GM19043 (cell line): ENCODE results near the gene NAV3.
"Not testable (repeated sequence)": the region's sequence is repeated elsewhere in the genome, so short reads cannot be mapped to it uniquely, and the experiment has no call there.

Experiments used
- ATAC-seq: cut with Tn5 transposase; IDR thresholded peaks from one replicate; pipeline ENCODE4 v1.9.1; 2021; ENCODE audit warnings: low read depth; ENCODE audit not compliant: unreplicated experiment

Gene NAV3

DNA sequence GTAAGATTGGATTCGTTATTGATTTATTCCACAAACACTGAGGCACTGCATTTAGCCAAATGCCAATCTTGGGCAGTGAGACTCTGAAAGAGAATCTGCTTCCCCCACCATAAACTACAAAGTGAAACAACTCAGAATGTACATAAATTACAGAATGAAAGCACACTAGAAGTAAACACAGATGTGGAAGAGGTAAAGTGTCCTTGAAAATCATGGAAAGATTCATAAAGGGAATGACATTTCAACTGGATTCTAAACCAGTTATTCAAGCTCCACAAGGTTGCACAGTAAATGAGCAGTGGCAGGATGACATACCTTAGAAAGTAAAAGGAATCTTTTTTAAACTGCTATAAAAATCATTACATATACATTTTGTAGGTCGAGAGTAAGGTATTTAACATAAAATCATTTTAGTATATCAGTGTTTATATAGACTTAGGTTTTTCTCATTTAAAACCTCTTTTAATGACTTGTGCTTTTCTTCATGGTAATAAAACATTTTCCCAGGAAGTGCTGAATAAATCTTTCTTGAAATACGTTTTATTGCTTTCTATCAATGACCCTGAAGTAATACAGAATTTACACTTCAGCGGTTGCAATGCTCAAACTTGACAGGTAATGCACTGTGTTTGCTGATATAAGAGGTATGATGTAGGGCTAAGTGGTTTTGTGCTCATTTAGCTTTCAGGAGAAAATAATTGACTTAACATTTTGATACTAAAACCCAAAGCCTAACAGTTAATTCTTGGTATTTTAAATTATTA, 270.6 kb downstream of the NAV3 start:
- ATAC-seq = no peak

DNA sequence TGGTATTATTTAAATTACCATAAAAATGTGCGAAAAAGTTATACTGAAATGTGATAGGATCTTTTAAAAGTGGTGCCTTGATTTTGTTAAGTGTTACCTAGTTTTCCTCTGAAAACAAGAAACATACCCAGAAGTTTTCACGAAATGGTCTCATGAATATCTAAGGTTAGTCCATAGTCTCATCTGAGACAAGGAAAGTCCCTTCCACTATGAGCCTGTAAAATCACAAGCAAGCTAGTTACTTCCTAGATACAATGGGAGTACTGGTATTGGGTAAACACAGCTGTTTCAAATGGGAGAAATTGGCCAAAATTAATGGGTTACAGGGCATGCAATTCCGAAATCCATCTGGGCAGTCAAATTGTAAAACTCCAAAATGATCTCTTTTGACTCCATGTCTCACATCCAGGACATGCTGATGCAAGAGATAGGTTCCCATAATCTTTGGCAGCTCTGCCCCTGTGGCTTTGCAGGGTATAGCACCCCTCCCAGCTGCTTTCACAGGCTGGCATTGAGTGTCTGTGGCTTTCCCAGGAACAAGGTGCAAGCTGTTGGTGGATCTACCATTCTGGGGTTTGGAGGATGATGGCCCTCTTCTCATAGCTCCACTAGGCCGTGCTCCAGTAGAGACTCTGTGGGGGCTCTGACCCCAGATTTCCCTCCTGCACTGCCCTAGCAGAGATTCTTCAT, 271.4 kb downstream of the NAV3 start:
- ATAC-seq = no peak

DNA sequence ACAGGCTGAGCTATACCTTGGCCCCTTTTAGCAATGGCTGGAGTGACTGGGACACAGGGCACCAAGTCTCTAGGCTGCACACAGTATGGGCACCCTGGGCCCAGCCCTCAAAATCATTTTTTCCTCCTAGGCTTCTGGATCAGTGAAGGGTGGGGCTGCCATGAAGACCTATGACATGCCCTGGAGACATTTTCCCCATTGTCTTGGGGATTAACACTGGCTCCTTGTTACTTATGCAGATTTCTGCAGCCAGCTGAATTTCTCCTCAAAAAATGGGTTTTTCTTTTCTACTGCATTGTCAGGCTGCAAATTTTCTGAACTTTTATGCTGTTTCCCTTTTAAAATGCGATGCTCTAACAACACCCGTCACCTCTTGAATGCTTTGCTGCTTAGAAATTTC, 272.1 kb downstream of the NAV3 start:
- not testable (repeated sequence) for ATAC-seq

DNA sequence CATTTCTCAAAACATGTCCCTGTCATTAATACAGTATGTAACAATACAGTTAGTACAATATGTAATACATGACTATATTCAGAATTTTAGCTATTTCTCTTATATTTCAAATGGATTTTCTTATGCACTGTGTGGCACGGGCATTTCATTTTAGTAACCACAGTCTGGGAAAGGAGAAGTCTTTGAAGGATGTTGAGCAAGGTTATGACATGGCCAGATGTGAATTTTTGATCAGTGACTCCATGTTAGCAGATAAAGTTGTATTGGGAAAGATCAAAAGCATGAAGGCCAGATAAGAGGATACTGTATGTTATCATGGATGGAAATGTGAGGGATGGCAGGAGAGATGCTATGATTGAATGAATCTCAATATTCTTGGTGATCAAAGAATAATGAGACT, 285.2 kb downstream of the NAV3 start:
- no peak for ATAC-seq

DNA sequence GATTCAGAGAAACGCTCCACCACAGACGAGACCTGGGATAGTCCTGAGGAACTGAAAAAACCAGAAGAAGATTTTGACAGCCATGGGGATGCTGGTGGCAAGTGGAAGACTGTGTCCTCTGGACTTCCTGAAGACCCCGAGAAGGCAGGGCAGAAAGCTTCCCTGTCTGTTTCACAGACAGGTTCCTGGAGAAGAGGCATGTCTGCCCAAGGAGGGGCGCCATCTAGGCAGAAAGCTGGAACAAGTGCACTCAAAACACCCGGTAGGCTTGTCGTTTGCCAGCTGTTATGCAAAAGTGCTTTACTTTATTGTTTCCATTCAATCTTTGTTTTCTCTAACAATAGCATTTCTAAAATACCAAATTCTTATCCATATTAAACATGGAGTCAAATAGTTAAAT, 287.3 kb downstream of the NAV3 start:
- ATAC-seq = no peak

DNA sequence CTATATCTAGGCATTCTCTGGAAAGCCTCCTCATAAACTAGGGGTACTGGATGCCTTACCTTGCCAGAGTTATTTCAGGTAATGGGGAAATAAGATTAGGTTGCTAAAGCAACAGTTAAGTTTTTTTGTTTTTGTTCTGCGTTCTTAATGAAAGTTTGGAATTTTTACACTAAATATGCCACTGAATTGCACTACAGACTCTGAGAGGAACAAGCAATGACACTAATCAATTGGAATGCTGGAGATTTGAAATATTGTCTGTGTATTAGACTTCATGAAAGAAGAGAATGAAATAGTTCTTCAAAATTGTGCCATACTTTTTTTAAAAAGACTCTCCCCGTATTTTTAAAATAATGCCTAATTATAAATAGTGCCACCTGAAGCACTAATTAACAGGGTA, 287.8 kb downstream of the NAV3 start:
- no peak for ATAC-seq

DNA sequence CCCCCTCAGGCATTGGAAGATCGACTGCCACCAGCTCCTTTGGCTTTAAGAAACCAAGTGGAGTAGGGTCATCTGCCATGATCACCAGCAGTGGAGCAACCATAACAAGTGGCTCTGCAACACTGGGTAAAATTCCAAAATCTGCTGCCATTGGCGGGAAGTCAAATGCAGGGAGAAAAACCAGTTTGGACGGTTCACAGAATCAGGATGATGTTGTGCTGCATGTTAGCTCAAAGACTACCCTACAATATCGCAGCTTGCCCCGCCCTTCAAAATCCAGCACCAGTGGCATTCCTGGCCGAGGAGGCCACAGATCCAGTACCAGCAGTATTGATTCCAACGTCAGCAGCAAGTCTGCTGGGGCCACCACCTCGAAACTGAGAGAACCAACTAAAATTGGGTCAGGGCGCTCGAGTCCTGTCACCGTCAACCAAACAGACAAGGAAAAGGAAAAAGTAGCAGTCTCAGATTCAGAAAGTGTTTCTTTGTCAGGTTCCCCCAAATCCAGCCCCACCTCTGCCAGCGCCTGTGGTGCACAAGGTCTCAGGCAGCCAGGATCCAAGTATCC, 288.7 kb downstream of the NAV3 start:
- ATAC-seq = no peak

DNA sequence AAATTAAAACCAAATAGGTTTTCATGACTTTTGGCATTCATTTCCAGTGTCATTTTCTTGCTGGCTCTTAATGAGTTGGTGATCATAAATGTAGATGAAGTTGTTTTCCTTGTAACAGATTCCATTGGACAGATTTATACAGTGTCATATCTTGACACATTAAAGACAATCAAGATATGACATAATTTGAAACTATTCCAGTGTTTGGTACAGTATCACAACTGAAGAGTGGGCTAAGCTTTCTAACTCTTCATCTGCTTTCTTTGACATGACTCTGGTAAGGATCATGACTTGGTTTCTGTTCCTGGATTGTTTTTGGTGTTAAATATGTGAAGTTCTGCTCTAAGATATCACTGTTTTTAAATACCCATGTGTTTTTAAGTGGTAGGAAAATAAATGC, 289.6 kb downstream of the NAV3 start:
- no peak for ATAC-seq

DNA sequence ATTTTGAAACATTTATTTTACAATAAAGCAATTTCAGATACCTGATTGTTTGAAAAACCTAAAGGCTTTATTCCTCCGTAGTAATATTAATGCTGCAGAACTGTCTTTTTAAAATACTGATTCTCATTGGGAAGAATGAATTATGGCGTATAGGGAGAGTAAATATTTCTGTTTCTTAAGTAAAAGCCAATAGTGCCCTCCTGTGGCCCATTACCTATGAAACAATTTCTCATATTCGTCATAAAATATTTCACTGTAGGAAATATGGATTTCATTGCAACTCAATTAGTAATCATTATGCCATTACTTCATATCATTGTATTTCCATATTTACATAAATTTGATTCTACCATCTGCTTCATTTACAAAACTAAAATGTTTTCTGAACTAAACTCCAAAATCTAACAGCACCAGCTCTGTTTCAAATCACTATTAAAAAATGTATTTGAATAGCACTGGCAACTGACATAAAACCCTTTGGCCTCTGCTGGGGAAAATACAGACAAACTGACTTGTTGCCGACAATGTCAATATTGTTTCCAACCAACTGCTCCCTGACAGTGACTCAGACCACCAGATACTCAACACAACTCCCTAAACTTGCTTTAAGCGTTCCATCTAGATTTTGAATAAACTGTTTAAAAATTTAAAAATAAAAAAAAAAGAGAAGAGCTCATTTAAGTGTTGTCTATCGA, 290.3 kb downstream of the NAV3 start:
- no peak for ATAC-seq

DNA sequence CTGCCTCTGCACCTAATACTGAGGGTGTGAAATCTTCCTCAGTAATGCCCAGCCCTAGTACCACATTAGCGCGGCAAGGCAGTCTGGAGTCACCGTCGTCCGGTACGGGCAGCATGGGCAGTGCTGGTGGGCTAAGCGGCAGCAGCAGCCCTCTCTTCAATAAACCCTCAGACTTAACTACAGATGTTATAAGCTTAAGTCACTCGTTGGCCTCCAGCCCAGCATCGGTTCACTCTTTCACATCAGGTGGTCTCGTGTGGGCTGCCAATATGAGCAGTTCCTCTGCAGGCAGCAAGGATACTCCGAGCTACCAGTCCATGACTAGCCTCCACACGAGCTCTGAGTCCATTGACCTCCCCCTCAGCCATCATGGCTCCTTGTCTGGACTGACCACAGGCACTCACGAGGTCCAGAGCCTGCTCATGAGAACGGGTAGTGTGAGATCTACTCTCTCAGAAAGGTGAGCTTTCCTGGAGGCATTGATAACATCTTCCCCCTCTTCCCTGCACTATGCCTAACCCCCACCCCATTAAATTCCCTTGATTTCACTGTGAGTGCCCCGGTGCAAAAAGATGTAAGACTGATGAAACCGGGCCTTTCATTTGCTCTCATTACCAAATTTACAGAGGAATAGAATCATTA, 291.4 kb downstream of the NAV3 start:
- no peak for ATAC-seq

DNA sequence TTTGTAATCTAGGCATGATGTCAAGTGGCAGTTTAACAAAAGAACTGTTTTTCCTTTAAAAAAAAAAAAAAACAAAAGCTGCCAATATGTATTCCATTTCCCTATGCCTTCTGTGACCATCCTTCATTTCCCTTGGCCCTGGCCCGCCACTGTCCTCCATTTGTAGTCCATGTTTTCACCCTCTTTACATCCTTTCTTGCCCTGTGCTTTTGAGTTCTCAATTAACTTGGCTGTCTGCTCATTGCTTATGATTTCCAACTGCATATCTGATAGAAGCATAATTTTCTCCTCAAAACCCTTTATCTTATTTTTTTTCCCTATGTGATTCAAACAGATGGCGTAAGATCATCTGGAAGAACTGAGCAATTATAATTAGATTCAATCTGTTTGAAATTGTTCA, 297.5 kb downstream of the NAV3 start:
- no peak for ATAC-seq

DNA sequence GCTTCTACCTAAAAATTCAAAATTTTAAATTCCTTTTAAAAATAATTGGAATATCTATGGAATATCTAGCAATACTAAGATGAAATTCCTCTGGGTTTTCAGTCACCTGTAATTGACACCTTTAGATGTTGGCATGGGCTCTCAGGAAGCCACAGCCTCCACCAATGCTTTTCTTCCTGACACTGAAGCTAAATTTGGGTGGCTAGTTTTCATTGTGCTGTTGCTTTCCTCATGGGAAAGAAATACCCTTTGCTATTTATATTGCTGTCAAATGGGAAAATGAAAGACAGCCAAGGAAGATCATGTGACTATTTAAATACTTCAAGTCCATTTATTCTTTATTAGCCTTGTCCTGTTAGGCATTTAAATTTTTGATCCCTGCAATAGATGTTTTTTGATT, 313.0 kb downstream of the NAV3 start:
- no peak for ATAC-seq

DNA sequence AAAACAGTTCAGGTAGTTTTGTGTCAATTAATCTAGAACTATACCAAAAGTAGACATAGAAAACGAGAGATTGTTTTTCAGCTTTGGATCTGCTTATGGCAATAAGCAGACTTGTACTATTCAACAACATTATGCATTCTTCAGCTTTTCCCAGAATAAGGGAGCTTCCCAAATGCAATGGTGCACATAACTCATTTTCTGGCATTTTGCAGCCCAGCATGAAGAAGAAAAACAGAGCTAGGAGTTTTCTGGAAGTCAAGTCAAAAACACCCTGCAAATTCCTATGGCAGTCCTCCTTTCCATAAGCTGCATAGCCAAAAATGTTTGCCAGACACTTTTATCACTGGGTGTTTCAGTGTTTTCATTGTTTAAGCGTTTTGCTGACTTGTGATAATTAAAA, 314.7 kb downstream of the NAV3 start:
- no peak for ATAC-seq

DNA sequence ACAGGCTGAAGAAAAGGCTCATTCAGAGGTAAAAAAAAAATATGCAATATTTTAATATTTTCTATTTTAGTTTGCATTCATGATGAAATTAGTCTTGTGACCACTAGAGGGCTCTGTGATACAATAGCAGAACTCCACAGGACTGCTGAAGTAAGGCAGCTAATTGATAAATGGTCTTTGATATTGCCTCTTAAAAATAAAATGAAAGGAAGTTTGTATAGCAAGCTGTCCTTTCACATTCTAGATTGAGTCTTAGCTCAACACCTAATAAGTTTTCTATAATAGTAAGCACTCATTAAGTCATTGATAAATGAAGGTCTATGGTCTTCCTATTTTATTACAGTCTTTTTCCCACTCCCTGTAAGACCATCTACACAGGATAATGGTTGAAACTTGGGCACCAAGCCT, 315.7 kb downstream of the NAV3 start:
- ATAC-seq = peak; percentile 68

DNA sequence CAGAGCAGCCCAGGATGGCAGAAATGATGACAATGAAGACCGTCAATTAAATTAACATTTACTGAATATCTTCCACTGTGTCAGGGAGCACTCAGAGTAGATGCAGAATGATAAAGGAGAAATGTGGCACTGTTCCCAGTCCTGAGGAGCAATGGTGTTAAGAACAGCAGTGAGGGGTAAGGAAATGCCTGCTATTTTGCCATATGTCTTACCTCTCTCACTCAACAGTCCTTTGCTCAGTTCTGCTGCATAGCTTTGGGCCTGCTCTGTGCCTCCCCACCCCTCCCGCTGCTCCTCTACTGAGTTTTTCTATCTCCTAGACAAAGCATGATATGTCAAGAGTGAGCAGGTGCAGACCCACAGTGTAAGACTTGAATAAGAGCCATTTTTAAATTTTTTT, 318.8 kb downstream of the NAV3 start:
- ATAC-seq = no peak

DNA sequence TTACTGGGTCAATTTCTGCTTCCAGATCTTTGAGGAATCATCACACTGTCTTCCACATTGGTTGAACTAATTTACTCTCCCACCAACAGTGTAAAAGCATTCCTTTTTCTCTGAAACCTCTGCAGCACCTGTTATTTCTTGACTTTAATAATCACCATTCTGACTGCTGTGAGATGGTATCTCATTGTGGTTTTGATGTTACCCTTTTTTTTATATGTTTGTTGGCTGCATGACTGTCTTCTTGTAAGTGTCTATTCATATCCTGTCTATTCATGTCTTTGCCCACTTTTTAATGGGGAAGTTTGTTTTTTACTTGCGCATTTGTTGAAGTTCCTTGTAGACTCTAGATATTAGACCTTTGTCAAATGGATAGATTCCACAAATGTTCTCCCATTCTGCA, 324.9 kb downstream of the NAV3 start:
- ATAC-seq = no peak

DNA sequence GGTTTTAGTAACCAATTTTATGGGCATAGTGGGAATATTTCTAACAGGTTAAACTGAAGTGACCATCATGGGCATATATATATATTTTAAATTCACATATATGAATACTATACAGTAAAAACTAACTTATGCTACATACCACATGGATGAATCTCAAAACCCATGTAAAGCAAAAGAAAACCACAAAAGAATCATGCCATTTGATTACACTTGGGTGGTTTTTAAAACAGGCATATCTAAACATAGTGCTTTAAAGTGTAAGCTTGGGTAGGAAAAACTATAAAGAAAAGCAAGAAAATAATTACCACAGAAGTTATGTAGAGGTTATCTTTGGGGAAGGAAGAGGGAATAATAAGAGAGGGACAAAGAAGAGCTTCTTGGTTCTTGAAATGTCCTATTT, 326.1 kb downstream of the NAV3 start:
- ATAC-seq = no peak

DNA sequence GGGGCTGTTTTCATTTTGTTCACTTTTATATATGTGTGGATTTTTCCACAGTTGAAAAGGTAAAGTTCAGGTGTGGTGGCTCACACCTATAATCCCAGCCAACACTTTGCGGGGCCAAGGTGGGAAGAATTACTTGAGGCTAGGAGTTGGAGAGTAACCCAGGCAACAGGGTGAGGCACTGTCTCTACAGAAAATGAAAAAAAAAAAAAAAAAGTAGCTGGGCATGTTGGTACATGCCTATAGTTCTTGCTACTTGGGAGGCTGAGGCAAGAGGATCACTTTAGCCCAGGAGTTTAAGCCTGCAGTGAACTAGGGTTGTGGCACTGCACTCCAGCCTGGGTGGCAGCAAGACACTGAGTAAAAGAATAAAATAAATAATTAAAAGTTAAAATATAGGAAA, 326.5 kb downstream of the NAV3 start:
- no peak for ATAC-seq

DNA sequence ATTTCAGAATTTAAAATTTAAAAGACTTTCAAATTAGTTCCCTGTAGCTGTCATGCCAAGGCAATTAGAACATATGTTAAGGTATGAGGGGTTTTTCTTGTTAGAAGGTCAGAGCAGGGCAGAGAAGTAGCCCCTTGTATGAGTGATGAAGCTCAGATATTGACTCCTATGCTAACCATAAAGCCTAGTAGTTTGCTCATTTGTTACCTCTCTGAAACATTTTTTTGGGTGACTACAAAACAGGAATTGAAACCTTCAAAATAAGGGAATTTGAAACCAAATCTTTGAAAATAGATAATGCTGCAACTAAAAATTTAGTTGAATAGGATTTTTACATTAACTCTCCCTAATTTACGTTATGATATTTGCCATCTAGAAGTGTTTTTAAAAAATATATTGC, 333.5 kb downstream of the NAV3 start:
- ATAC-seq = no peak

DNA sequence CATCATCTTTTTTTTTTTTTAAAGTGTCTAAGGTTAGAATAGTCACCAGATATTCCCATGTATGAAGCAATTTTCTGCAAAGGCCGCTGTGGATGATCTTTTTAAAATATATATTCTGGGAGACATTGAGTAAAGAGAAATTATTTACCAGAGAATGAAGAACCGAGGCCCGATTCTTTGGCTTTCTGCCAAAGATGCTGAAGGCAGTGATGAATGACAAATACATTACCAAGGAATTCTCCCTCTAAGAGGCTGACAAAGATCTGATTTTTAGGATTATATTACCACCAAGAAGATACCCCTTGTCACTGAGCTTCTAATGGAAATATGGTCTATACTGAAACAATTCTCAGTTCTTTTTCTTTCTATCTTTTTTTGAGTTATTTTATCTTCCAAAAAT, 336.8 kb downstream of the NAV3 start:
- ATAC-seq = no peak

DNA sequence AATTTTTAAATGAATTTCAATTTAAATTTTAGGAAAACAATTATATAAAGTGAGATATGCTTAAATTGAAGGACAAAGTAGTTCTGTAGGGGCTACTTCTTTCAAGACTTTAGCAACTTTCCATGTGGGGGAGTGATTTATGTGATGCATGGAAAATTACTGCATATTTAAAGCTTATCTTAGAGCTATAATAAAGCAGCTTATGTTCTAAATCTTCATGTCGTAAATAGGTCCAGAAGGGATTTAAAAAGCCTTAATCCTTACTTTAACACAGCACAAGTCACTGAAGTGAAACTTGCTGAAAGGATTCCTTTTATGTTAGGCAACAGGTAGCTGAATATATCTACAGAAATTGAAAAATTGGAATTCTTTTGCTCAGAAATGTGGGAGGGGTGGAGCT, 340.4 kb downstream of the NAV3 start:
- ATAC-seq = no peak
